Loucy (cell line): ENCODE results near the gene ERAL1.

Experiments
- H2AFZ ChIP-seq: fragments of 200-600 bp; sonication (generic); 2 replicates; pipeline ENCODE4 v1.6.0; 2016; ENCODE audit warnings: antibody characterized with exemption, mild to moderate bottlenecking, low read length, moderate library complexity
- H3F3A ChIP-seq: fragments of 200-600 bp; 2 replicates; pipeline ENCODE4 v1.6.0; 2016; ENCODE audit warnings: antibody characterized with exemption, low read depth, mild to moderate bottlenecking
- H3K27me3 ChIP-seq: fragments of 200-600 bp; sonication (generic); 2 replicates; pipeline ENCODE4 v1.6.1; 2014; ENCODE audit warnings: low read length, mild to moderate bottlenecking; ENCODE audit not compliant: insufficient read depth, poor library complexity, severe bottlenecking
- H3K36me3 ChIP-seq: fragments of 200-600 bp; sonication (generic); 2 replicates; pipeline ENCODE4 v1.6.1; 2016; ENCODE audit warnings: low read length; ENCODE audit not compliant: insufficient read depth
- H3K4me1 ChIP-seq: fragments of 200-600 bp; sonication (generic); 2 replicates; pipeline ENCODE4 v1.5.1; 2014; ENCODE audit warnings: low read length, mild to moderate bottlenecking; ENCODE audit not compliant: insufficient read depth, poor library complexity, severe bottlenecking
- H3K4me2 ChIP-seq: fragments of 200-600 bp; sonication (generic); 2 replicates; pipeline ENCODE4 v1.6.0; 2014; ENCODE audit warnings: antibody characterized with exemption, low read length, low read depth, mild to moderate bottlenecking; ENCODE audit not compliant: poor library complexity, severe bottlenecking
- H3K4me3 ChIP-seq: fragments of 200-600 bp; sonication (generic); 2 replicates; pipeline ENCODE4 v1.5.1; 2014; ENCODE audit warnings: low read length, mild to moderate bottlenecking, mixed read lengths; ENCODE audit not compliant: poor library complexity, severe bottlenecking
- H3K79me2 ChIP-seq: fragments of 200-600 bp; sonication (generic); 2 replicates; pipeline ENCODE4 v1.6.1; 2014; ENCODE audit warnings: low read length; ENCODE audit not compliant: insufficient read depth
- H3K9ac ChIP-seq: fragments of 200-600 bp; sonication (generic); 2 replicates; pipeline ENCODE4 v1.6.0; 2014; ENCODE audit warnings: mild to moderate bottlenecking, low read depth, low read length, moderate library complexity; ENCODE audit not compliant: poor library complexity, severe bottlenecking
- H3K9me2 ChIP-seq: fragments of 200-600 bp; sonication (generic); replicated peaks from 2 replicates; pipeline ENCODE4 v1.6.1; 2016; ENCODE audit warnings: low read depth, low read length, mixed read lengths
- H3K9me3 ChIP-seq: fragments of 200-600 bp; sonication (generic); 2 replicates; pipeline ENCODE4 v1.6.1; 2014; ENCODE audit warnings: mild to moderate bottlenecking, antibody characterized with exemption, low read length, low read depth; ENCODE audit not compliant: insufficient read depth
- H4K20me1 ChIP-seq: fragments of 200-600 bp; sonication (generic); 2 replicates; pipeline ENCODE4 v1.6.0; 2014; ENCODE audit warnings: antibody characterized with exemption, low read length, mild to moderate bottlenecking; ENCODE audit not compliant: insufficient read depth, poor library complexity, severe bottlenecking
- CTCF ChIP-seq: fragments of 200-600 bp; sonication (generic); conservative IDR thresholded peaks from 2 replicates; pipeline ENCODE4 v1.5.1; 2014; ENCODE audit warnings: mild to moderate bottlenecking, antibody characterized with exemption, low read length
- EZH2phosphoT487 ChIP-seq: fragments of 200-600 bp; IDR thresholded peaks from 2 replicates; pipeline ENCODE4 v1.6.1; 2018; ENCODE audit warnings: antibody characterized with exemption, mild to moderate bottlenecking, moderate library complexity, borderline replicate concordance

Gene ERAL1

GRCh38 chr17:28816540-28816939 is 38.3 kb upstream of the ERAL1 start:
- H3K9me2 ChIP-seq, result no peaks in the 10 kb centered on the region
- TF ChIP-seq CTCF, result no peak
- no peak for TF ChIP-seq EZH2phosphoT487
- H2AFZ ChIP-seq, result no peak overlapping the region
- H3K36me3 ChIP-seq, result no peaks in the 10 kb centered on the region
- H3K27me3 ChIP-seq, result no peaks in the 10 kb centered on the region
- peaks cover 8% of the 10 kb centered on the region for H3K4me1 ChIP-seq
- no peak overlapping the region for H3K9ac ChIP-seq
- H3K9me3 ChIP-seq, result no peaks in the 10 kb centered on the region
- peaks cover 75% of the 10 kb centered on the region for H3K79me2 ChIP-seq
- 0 out of 2 replicates have a peak, but pooled peaks cover 3% of the 10 kb centered on the region for H3F3A ChIP-seq
- no peak overlapping the region for H3K4me2 ChIP-seq
- no peak overlapping the region for H3K4me3 ChIP-seq
- no peaks in the 10 kb centered on the region for H4K20me1 ChIP-seq

GRCh38 chr17:28818819-28819221 is 36.0 kb upstream of the ERAL1 start:
- no peaks in the 10 kb centered on the region for H3K9me2 ChIP-seq
- no peak overlapping the region for H3K4me3 ChIP-seq
- TF ChIP-seq CTCF (no peak), EZH2phosphoT487 (no peak)
- H3K27me3 ChIP-seq, result no peaks in the 10 kb centered on the region
- no peak overlapping the region for H2AFZ ChIP-seq
- H3K9me3 ChIP-seq, result no peaks in the 10 kb centered on the region
- no peaks in the 10 kb centered on the region for H3K4me1 ChIP-seq
- no peak overlapping the region for H3K9ac ChIP-seq
- no peak overlapping the region for H3K4me2 ChIP-seq
- no peaks in the 10 kb centered on the region for H3K36me3 ChIP-seq
- peaks cover 65% of the 10 kb centered on the region for H3K79me2 ChIP-seq
- H4K20me1 ChIP-seq, result no peaks in the 10 kb centered on the region
- H3F3A ChIP-seq, result no peaks in the 10 kb centered on the region

GRCh38 chr17:28819582-28819981 is 35.2 kb upstream of the ERAL1 start:
- Histone ChIP-seq H3K79me2 (peaks cover 63% of the 10 kb centered on the region), H3K9ac (no peak overlapping the region), H3K36me3 (no peaks in the 10 kb centered on the region), H3K27me3 (no peaks in the 10 kb centered on the region), H3F3A (no peaks in the 10 kb centered on the region), H3K4me1 (no peaks in the 10 kb centered on the region), H2AFZ (no peak overlapping the region), H3K4me2 (no peak overlapping the region), H3K9me3 (no peaks in the 10 kb centered on the region), H3K9me2 (no peaks in the 10 kb centered on the region), H4K20me1 (no peaks in the 10 kb centered on the region), H3K4me3 (no peak overlapping the region)
- TF ChIP-seq EZH2phosphoT487 (no peak), CTCF (no peak)
